ENCODE measurements around the gene PEMT.
A peak's percentile ranks its signal among the peaks of the same experiment; 100 is the strongest.

Gene PEMT

GRCh38 chr17:17519886-17520285 is 71.6 kb downstream of the PEMT start:
- H3K4me3 ChIP-seq (ENCODE audit: control insufficient read depth, low read depth, low read length) = no peak overlapping the region
- no peak for TF ChIP-seq CTCF (conservative IDR thresholded peaks at IDR 0.05; ENCODE audit: control insufficient read depth, insufficient read depth, low read depth, low read length)
- no peak for DNase-seq (ENCODE audit: low read depth)

GRCh38 chr17:17518951-17519350 is 72.6 kb downstream of the PEMT start:
- DNase-seq (ENCODE audit: low read depth) = no peak
- no peak overlapping the region for H3K4me3 ChIP-seq (ENCODE audit: control insufficient read depth, low read depth, low read length)
- no peak for TF ChIP-seq CTCF (conservative IDR thresholded peaks at IDR 0.05; ENCODE audit: control insufficient read depth, insufficient read depth, low read depth, low read length)

- H3K4me3 ChIP-seq (ENCODE audit: control insufficient read depth, low read depth, low read length) = no peak overlapping the region
- no peak for TF ChIP-seq CTCF (conservative IDR thresholded peaks at IDR 0.05; ENCODE audit: control insufficient read depth, insufficient read depth, low read depth, low read length)
- DNase-seq (ENCODE audit: low read depth) = no peak
These were observed 73.5 kb downstream of the PEMT start for GRCh38 chr17:17518014-17518413.

- no peak for DNase-seq (ENCODE audit: low read depth)
- no peak for TF ChIP-seq CTCF (conservative IDR thresholded peaks at IDR 0.05; ENCODE audit: control insufficient read depth, insufficient read depth, low read depth, low read length)
These were observed 74.4 kb downstream of the PEMT start for GRCh38 chr17:17516941-17517720.

GRCh38 chr17:17515934-17516930 is 75.3 kb downstream of the PEMT start:
- DNase-seq (ENCODE audit: low read depth) = peak; percentile 80
- H3K4me3 ChIP-seq (ENCODE audit: control insufficient read depth, low read depth, low read length) = no peak overlapping the region
- no peak for TF ChIP-seq CTCF (conservative IDR thresholded peaks at IDR 0.05; ENCODE audit: control insufficient read depth, insufficient read depth, low read depth, low read length)

More at GRCh38 chr17:17516941-17517720, 74.4 kb downstream of the PEMT start:
- no peak overlapping the region for H3K4me3 ChIP-seq (ENCODE audit: control insufficient read depth, low read depth, low read length)

GRCh38 chr17:17514993-17515933 is 76.2 kb downstream of the PEMT start:
- no peak for TF ChIP-seq CTCF (conservative IDR thresholded peaks at IDR 0.05; ENCODE audit: control insufficient read depth, insufficient read depth, low read depth, low read length)
- DNase-seq (ENCODE audit: low read depth) = peak; percentile 97
- H3K4me3 ChIP-seq (ENCODE audit: control insufficient read depth, low read depth, low read length) = no peak overlapping the region
